GM08714 (cell line): Measurements from ENCODE around the gene ITPR2.

Source experiments
- H3K4me3 ChIP-seq: fragments of 200-500 bp; sonication (Bioruptor generic); 2 replicates; pipeline ENCODE4 v1.5.1; 2014; ENCODE audit warnings: mild to moderate bottlenecking, low read length, inconsistent platforms
- ZNF274 ChIP-seq: IDR thresholded peaks from 2 replicates; pipeline ENCODE4 v1.6.1; 2012; ENCODE audit warnings: mild to moderate bottlenecking, low read depth, low read length

Gene ITPR2

GRCh38 chr12:26573225-26573909 lies 259.6 kb downstream of the ITPR2 start:
- H3K4me3 ChIP-seq = no peak overlapping the region
- TF ChIP-seq ZNF274 = no peak

- TF ChIP-seq ZNF274 = no peak
- H3K4me3 ChIP-seq = no peak overlapping the region
Observed at GRCh38 chr12:26572137-26572536, 260.9 kb downstream of the ITPR2 start.

- no peak overlapping the region for H3K4me3 ChIP-seq
Observed at GRCh38 chr12:26571560-26571959, 261.4 kb downstream of the ITPR2 start.

GRCh38 chr12:26567126-26567525 lies 265.9 kb downstream of the ITPR2 start:
- no peak for TF ChIP-seq ZNF274
- H3K4me3 ChIP-seq = no peak overlapping the region

More at GRCh38 chr12:26571560-26571959, 261.4 kb downstream of the ITPR2 start:
- no peak for TF ChIP-seq ZNF274

- no peak for TF ChIP-seq ZNF274
- H3K4me3 ChIP-seq = no peak overlapping the region
Observed at GRCh38 chr12:26566675-26567074, 266.3 kb downstream of the ITPR2 start.

- no peak for TF ChIP-seq ZNF274
- H3K4me3 ChIP-seq = no peak overlapping the region
Observed at GRCh38 chr12:26566186-26566585, 266.8 kb downstream of the ITPR2 start.

GRCh38 chr12:26564391-26564790 lies 268.6 kb downstream of the ITPR2 start:
- TF ChIP-seq ZNF274 = no peak
- H3K4me3 ChIP-seq = no peak overlapping the region

- no peak overlapping the region for H3K4me3 ChIP-seq
- no peak for TF ChIP-seq ZNF274
Observed at GRCh38 chr12:26563552-26563951, 269.4 kb downstream of the ITPR2 start.

GRCh38 chr12:26557326-26557725 lies 275.7 kb downstream of the ITPR2 start:
- TF ChIP-seq ZNF274 = no peak
- H3K4me3 ChIP-seq = no peak overlapping the region

- TF ChIP-seq ZNF274 = no peak
- no peak overlapping the region for H3K4me3 ChIP-seq
Observed at GRCh38 chr12:26556916-26557315, 276.1 kb downstream of the ITPR2 start.

- TF ChIP-seq ZNF274 = no peak
- H3K4me3 ChIP-seq = no peak overlapping the region
Observed at GRCh38 chr12:26555139-26555538, 277.9 kb downstream of the ITPR2 start.

- no peak for TF ChIP-seq ZNF274
- no peak overlapping the region for H3K4me3 ChIP-seq
Observed at GRCh38 chr12:26554332-26554731, 278.7 kb downstream of the ITPR2 start.

GRCh38 chr12:26551385-26551784 lies 281.6 kb downstream of the ITPR2 start:
- TF ChIP-seq ZNF274 = no peak
- no peak overlapping the region for H3K4me3 ChIP-seq

GRCh38 chr12:26548227-26548626 lies 284.8 kb downstream of the ITPR2 start:
- no peak overlapping the region for H3K4me3 ChIP-seq
- no peak for TF ChIP-seq ZNF274

- no peak for TF ChIP-seq ZNF274
- H3K4me3 ChIP-seq = no peak overlapping the region
Observed at GRCh38 chr12:26546535-26547314, 286.3 kb downstream of the ITPR2 start.
